GM18520 (cell line): ENCODE measurements around the gene SMLR1.

Source experiments
- ATAC-seq: cut with Tn5 transposase; IDR thresholded peaks from one replicate; pipeline ENCODE4 v1.9.1; 2021; ENCODE audit not compliant: unreplicated experiment

Gene SMLR1

GRCh38 chr6:130824978-130825694, 2.1 kb upstream of the SMLR1 start:
- no peak for ATAC-seq

DNA sequence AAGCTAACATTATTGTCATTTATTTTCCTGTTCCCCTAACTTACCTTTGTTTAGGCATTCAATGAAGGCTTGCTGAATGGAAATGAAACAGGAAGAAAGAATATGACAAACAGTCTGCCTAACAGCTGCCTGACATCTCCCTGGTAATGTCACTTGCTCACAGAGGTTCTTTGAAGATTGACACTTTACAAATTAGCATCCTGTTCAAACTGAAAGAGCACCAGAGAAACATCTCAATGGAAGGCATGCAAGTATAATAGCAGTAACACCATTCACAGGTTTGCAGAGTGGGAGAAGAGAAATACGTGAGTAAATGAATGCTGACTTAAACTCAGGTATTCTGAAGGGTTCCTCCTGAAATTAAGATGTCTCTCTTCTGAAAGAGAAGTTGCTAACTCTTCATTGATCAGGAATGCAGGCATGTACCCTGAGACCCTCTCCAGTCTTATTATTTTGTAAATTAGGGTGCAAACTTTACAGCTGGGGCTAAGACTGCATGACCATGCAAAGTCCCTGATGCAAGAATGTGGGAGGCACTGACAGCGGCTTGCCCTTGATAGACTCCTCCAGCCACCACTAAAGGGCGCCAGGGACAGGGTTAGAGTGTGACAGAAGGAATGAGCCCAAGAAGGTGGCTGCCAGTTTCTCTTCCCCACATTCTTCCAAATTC, 1.3 kb upstream of the SMLR1 start:
- ATAC-seq = peak; percentile 45

DNA sequence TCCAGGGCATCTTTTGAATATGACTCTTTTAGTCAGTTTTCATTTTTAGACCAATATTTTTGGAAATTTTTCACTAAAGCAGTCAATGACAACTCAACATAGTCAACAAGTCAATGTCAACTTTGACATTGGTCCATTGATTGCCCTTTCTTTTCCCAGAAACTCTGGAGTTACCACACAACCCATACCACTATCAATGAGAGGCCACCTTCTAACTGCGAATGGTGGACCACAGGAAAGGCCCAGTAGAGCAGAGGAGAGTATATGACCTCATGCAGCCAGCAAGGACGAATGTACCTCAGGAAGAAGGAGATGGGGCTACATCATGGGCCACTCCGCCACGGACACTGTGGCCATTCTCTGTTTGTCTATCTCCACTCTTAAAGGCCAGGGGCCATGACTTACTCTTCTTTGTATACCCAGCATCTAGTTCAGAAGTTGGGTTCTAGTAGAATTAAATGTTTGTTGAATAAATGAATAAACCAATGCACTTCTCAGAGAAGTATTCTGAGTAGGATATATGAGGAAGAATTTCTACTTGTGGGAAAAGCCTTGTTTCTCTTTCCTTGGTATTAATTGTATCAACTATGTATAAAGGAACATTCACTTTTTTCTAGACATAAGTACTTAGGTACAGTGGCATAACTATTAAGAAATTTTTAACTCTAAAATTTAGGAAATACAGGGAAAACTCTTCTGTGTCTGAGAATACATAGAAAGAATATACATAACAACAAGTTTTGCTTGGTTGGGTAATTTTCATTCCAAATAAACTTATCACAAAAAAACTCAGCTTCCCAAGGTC, 562 bp upstream of the SMLR1 start:
- ATAC-seq = no peak

DNA sequence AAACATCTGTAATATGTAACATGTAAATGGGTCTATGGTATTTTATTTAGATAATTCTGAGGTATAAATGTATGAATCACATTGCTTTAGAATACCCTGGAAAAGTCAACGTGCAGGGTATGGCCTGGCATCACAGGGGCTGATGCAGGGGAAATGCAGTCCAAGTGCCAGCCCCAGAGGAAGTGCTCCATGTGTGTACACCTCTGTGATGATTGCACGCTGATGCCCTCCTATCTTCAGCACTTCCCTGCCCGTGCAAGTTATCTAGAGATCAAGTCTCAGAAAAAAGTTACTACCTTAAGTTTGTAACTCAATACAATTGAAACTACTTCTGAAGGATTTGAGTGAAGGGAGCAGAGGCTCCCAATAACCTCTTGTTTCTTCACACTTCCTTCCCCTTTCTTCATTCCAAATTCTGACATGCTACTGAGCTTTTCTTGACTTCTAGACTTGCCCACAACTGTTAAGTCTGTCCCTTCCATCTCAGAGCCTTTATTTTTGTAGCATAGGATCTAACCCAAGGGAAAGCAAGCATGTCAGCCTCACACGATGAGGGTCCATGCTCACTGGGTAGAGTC, 2.2 kb downstream of the SMLR1 start:
- ATAC-seq = no peak

- no peak for ATAC-seq
Measured at GRCh38 chr6:130831607-130832006, 4.4 kb downstream of the SMLR1 start.

DNA sequence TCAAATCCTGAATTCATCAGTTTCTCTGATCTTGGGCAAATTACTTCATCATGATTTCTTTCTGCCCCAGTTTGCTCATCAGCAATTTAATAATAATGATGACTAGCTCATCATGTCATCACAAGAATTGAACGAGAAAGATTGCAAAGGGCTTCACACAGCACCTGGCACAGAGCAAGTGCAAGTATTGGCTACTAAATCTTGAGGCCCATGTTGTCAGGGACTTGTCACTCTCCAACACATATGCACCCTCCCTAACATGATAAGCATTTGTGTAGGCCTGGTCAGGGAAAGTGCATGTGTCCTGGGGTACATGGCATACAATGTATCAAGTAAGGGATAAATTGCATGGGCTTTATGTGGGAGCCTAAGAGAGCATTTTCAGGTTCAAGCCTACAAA, 6.4 kb downstream of the SMLR1 start:
- ATAC-seq = no peak

GRCh38 chr6:130834482-130835251, 7.5 kb downstream of the SMLR1 start:
- ATAC-seq = no peak

DNA sequence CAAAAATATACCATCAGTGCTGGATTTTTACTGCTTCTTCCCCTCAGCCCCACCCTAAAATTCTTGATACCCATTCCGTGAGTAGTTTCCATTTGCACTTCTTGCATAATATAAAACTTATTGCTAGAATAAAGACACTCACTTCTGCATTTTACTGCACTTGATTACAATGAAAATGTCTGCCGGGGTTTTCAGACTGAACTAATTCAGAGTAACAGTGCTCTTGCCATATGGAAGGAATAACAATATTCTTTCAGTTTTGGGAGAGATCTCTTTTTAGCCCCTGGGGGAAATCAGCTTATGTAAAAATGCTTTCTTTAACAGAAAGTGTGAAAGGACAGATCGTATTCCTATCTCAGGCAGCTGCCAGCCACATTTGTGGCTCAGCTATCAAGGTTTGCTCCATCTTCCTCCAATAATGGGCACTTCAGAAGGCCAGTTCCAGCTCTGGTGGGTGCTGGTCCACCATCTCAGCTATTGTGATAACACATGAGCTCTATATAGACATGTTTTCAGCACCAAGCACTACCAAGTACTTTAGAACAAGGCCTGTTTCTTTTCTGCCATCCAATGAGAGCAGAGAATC, 8.9 kb downstream of the SMLR1 start:
- no peak for ATAC-seq

DNA sequence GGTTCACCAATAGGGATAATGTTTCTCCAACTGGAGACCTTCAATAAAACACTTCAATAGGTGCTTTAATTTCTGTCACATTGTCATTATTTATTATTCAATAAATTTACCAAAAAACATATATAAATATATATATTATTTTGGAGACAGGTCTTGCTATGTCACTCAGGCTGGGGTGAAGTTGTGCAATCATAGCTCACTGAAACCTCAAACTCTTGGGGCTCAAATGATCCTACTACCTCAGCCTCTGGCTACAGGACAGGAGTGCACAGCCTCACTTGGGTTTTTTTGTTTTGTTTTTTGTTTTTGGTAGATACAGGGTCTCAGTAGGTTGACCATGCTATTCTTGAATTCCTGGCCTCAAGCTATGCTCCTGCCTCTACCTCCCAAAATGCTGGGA, 9.9 kb downstream of the SMLR1 start:
- no peak for ATAC-seq

GRCh38 chr6:130838250-130838860, 11.1 kb downstream of the SMLR1 start:
- ATAC-seq = no peak

- no peak for ATAC-seq
Measured at GRCh38 chr6:130838951-130839350, 11.7 kb downstream of the SMLR1 start.

DNA sequence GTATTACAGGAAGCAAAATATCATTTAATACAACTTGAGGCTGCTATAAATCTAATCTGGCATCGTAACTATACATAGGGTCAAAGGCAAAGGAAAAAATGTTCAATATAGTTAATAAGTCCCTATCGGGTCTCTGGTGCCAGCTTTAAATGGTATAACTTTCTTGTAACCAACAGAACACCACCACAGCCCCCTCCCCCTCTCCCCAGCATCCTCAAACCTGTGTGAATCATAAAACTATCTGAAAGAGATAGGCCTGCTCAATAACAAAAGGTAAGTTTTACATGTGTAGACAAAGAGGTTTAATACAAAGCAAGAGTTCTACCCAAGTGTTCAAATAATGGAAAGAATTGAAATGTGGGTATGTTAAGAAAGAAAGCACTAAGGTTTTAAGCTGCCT, 12.2 kb downstream of the SMLR1 start:
- ATAC-seq = no peak

DNA sequence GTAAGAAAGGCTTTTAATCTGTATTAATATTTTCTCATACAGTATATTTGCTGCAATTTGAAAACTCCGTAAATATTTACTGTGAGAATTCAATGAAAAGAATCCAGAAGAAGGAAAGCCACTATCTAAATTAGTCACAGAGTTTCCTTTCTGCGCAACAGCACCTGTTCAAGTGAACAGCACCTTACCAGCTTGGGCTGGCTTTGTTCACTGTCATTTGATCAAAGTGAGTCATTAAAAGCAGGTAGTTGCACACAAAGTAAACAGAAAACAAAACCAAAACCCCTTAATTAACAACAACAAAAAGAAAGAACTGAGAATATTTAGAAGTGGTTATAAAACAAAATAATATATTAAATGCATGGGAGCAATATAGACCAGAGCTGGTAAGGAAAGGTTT, 12.8 kb downstream of the SMLR1 start:
- no peak for ATAC-seq

GRCh38 chr6:130841128-130841728, 14.0 kb downstream of the SMLR1 start:
- no peak for ATAC-seq

DNA sequence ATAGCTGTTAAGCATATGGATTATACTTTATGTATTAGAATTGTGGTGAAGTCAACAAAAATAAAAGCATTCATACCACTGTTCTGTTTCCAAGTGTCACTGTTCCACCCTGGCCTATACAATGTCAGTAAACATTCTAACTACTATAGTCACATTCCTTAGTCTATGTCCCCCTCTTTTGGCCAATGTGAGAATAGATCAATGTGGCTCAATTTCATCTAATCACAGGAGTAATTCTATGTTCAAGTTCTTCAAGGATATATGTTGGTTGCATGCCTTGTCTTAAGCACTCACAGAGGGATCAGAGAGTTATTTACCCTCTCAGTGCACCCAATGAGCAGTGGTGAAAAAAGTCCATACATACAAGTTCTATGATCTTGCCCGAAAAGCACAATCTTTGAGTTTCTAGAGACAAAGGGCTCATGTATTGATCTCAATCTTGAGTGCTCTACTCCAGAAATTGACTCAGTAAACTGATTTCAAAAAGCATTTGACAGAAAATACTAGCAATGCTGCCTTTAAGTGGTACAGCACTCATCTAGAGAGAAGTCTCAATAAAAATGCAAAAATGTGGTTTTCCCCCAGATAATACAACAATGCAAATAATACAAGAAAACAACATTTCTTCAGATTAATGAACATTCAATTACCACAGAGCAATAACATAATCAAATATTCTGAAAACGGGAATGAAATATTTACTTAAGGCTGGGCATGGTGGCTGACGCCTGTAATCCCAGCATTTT, 16.5 kb downstream of the SMLR1 start:
- peak; percentile 67 for ATAC-seq

DNA sequence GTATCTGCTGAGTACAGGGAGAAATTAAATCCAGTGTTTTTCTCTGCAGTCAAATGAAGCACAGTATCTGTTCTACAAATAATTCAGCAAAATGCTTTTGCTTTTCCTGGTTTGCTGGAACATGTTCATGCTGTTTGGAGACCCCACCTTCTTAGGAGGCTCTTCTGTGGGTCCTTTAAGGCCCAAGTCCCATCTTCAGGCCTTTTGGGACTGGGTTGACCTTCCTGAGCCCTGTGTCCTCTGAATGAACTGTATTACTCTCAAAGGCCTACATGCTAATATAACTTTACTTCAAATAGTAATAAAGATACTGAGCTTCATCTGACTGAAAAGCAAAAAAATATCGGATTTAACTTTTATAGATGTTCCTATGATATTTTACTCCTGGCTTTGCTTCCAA, 19.3 kb downstream of the SMLR1 start:
- ATAC-seq = no peak

GRCh38 chr6:130847001-130847910, 20.1 kb downstream of the SMLR1 start:
- no peak for ATAC-seq

DNA sequence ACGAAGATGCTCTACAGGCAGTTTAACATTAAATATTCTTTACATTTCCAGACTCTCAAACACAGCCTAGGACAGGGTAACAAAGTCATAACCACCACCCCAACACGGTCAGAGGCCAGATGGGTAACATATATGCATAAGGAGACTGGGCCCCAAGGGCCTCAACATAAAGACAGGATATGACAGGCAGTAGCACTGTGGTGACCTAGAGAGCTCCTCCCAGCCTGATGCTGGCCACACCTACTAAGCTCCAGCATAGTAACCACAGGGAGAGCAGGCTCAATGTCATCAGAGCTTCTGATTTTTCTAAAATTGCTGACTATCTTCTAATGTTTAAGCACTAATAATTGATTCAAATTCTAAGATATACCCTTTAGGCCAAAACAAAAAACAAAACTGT, 21.7 kb downstream of the SMLR1 start:
- peak; percentile 86 for ATAC-seq
